ENCODE data around the gene NTN3.

DNA sequence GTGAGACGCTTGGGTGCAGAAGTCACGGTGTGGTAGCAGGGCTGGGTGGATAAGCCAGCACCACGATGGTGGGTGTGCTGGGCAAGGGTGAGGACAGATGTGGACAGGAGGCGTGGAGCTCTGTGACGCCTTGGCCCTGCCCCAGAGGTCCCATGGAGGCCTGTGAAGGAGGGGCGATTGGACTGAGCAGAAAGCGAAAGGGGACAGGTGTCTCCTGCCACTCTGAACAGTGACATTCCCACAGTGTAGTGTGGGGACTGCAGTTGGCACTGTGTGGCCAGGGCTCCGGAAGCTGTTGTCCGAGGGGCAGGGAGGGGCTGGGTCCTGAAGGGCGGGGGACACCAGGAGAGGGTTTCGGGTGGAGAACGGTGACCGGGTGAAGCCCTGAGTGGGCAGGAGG lies 11.2 kb downstream of the NTN3 start:
- TF ChIP-seq EZH2 (IDR thresholded peaks at IDR 0.05; ENCODE audit: borderline replicate concordance, low read length): no peak
- TF ChIP-seq, protein P1, sequence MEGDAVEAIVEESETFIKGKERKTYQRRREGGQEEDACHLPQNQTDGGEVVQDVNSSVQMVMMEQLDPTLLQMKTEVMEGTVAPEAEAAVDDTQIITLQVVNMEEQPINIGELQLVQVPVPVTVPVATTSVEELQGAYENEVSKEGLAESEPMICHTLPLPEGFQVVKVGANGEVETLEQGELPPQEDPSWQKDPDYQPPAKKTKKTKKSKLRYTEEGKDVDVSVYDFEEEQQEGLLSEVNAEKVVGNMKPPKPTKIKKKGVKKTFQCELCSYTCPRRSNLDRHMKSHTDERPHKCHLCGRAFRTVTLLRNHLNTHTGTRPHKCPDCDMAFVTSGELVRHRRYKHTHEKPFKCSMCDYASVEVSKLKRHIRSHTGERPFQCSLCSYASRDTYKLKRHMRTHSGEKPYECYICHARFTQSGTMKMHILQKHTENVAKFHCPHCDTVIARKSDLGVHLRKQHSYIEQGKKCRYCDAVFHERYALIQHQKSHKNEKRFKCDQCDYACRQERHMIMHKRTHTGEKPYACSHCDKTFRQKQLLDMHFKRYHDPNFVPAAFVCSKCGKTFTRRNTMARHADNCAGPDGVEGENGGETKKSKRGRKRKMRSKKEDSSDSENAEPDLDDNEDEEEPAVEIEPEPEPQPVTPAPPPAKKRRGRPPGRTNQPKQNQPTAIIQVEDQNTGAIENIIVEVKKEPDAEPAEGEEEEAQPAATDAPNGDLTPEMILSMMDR (conservative IDR thresholded peaks at IDR 0.05 in 1 of 2, IDR thresholded peaks at IDR 0.05 in 1 of 2; ENCODE audit: extremely low read depth in 1 of 2, insufficient read depth in 1 of 2, low read depth in 1 of 2, low read length in 2 of 2): no peak

Data from mammary epithelial cell (primary cell).